PFSK-1 (cell line): Measurements from ENCODE around the gene PRRC2B.

Experiments
- POLR2AphosphoS5 ChIP-seq: IDR thresholded peaks from 2 replicates; pipeline ENCODE4 v1.6.1; 2012; ENCODE audit warnings: low read depth, mild to moderate bottlenecking, control low read depth, low read length, moderate library complexity
- SIN3A ChIP-seq: IDR thresholded peaks from 2 replicates; pipeline ENCODE4 v1.6.1; 2012; ENCODE audit warnings: mild to moderate bottlenecking, low read length, moderate library complexity, borderline replicate concordance; ENCODE audit not compliant: insufficient read depth
- TAF1 ChIP-seq: IDR thresholded peaks from 2 replicates; pipeline ENCODE4 v1.6.1; 2012; ENCODE audit warnings: low read length, control low read depth, borderline replicate concordance; ENCODE audit not compliant: insufficient read depth
- TF ChIP-seq, protein P1 (sequence below), 2 experiments: IDR thresholded peaks; 2 replicates each; pipeline versions ENCODE4 v1.6.1 to v1.8.0; 2011 to 2012; ENCODE audit warnings: low read depth in 2 of 2, low read length in 2 of 2, control low read depth in 1 of 2, inconsistent platforms in 1 of 2, mild to moderate bottlenecking in 1 of 2, moderate library complexity in 1 of 2; ENCODE audit not compliant: insufficient read depth in 1 of 2

DNA sequence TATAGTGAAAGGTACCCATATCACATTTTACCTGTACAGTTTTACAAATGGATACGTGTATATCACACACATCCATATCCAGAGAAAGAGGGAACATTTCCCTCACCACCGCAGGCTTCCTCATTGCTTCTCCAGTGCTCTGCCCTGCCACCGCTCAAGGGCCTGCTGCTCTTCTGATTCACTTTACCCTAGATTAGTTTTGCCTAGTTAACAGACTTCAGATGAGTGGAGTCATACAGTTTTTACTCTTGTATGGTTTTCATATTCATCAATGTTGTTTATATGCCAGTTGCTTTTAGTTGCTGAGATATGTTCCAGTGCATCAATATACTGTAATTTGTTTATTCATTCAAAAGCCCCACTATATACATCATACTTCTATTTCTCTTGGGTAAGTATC lies 54.9 kb downstream of the PRRC2B start:
- TF ChIP-seq SIN3A (no peak), POLR2AphosphoS5 (no peak), TAF1 (no peak)
- TF ChIP-seq, protein P1, sequence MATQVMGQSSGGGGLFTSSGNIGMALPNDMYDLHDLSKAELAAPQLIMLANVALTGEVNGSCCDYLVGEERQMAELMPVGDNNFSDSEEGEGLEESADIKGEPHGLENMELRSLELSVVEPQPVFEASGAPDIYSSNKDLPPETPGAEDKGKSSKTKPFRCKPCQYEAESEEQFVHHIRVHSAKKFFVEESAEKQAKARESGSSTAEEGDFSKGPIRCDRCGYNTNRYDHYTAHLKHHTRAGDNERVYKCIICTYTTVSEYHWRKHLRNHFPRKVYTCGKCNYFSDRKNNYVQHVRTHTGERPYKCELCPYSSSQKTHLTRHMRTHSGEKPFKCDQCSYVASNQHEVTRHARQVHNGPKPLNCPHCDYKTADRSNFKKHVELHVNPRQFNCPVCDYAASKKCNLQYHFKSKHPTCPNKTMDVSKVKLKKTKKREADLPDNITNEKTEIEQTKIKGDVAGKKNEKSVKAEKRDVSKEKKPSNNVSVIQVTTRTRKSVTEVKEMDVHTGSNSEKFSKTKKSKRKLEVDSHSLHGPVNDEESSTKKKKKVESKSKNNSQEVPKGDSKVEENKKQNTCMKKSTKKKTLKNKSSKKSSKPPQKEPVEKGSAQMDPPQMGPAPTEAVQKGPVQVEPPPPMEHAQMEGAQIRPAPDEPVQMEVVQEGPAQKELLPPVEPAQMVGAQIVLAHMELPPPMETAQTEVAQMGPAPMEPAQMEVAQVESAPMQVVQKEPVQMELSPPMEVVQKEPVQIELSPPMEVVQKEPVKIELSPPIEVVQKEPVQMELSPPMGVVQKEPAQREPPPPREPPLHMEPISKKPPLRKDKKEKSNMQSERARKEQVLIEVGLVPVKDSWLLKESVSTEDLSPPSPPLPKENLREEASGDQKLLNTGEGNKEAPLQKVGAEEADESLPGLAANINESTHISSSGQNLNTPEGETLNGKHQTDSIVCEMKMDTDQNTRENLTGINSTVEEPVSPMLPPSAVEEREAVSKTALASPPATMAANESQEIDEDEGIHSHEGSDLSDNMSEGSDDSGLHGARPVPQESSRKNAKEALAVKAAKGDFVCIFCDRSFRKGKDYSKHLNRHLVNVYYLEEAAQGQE (IDR thresholded peaks at IDR 0.05; ENCODE audit: insufficient read depth in 1 of 2, low read depth in 2 of 2, low read length in 2 of 2): no peak
